DND-41 (cell line): ENCODE measurements around the gene AGAP1.

ENCODE experiments used
- CTCF ChIP-seq: IDR thresholded peaks from 2 replicates; pipeline ENCODE4 v1.5.1; 2012; ENCODE audit warnings: borderline replicate concordance, low read length, moderate library complexity, mild to moderate bottlenecking; ENCODE audit not compliant: poor library complexity, severe bottlenecking; ENCODE audit errors: extremely low read depth
- EZH2 ChIP-seq: IDR thresholded peaks from 3 replicates; pipeline ENCODE4 v1.6.1; 2012; ENCODE audit warnings: borderline replicate concordance, low read depth, mild to moderate bottlenecking, moderate library complexity, low read length, inconsistent platforms; ENCODE audit not compliant: severe bottlenecking

- TF ChIP-seq CTCF (no peak), EZH2 (no peak)
Measured at GRCh38 chr2:235566415-235566814, 72.6 kb downstream of the AGAP1 start.
